GM12874 (cell line): Measurements from ENCODE around the gene ZC3H18.

Experiments used
- TF ChIP-seq, protein P1 (sequence below): IDR thresholded peaks from 2 replicates; pipeline ENCODE4 v1.5.1; 2011; ENCODE audit warnings: low read depth, mild to moderate bottlenecking, control low read depth, low read length, moderate library complexity; ENCODE audit not compliant: insufficient read depth

Gene ZC3H18

DNA sequence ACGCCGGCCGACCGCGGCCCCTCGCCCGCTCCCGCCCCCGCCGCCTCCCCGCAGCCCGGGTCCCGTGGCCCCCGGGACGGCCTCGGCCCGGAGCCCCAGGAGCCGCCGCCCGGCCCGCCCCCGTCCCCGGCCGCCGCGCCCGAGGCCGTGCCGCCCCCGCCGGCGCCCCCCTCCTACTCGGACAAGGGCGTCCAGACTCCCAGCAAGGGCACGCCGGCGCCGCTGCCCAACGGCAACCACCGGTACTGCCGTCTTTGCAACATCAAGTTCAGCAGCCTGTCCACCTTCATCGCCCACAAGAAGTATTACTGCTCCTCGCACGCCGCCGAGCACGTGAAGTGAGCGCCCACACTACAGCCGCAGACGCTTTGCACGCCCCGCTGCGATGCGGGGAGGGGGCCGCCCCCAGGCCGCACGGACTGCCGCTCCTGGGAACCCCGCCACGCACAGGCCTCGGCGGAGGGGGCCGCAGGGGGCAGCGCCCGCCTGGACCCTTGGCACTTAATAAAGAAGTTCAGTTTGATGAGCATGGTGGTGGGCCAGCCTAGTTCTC, 35.5 kb upstream of the ZC3H18 start:
- TF ChIP-seq, protein P1, sequence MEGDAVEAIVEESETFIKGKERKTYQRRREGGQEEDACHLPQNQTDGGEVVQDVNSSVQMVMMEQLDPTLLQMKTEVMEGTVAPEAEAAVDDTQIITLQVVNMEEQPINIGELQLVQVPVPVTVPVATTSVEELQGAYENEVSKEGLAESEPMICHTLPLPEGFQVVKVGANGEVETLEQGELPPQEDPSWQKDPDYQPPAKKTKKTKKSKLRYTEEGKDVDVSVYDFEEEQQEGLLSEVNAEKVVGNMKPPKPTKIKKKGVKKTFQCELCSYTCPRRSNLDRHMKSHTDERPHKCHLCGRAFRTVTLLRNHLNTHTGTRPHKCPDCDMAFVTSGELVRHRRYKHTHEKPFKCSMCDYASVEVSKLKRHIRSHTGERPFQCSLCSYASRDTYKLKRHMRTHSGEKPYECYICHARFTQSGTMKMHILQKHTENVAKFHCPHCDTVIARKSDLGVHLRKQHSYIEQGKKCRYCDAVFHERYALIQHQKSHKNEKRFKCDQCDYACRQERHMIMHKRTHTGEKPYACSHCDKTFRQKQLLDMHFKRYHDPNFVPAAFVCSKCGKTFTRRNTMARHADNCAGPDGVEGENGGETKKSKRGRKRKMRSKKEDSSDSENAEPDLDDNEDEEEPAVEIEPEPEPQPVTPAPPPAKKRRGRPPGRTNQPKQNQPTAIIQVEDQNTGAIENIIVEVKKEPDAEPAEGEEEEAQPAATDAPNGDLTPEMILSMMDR, result no peak

DNA sequence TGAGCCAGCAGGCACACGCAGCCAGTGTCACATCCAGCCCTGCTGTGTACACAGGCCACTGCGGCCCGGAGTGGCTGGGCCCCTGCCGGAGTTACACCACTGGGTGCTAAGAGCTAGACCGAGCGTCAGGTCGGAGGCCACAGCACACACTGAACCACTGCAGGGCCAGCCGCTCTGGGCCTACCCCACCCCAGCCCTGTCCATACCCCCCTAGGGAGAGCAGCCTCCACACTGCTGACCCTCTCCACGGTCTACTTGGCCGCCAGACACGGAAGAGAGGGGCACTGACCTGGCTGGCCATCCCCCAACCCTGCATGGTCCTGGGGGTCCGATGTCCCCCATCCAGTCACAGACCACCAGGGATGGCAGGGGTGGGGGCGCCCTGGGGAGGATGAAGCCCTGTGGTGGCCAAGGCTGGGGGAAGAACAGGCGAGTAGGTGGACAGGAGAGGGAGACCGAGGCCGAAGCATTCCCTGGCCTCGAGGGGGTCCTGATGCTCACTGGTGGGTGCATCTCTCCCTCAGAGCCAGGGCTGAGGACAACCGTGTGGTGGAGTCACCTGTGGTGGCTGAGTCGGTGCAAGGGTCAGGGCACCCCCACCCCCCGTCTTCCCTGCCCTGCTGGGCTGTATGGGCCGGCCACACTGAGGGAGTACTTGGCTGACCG, 34.9 kb upstream of the ZC3H18 start:
- TF ChIP-seq, protein P1, result no peak

DNA sequence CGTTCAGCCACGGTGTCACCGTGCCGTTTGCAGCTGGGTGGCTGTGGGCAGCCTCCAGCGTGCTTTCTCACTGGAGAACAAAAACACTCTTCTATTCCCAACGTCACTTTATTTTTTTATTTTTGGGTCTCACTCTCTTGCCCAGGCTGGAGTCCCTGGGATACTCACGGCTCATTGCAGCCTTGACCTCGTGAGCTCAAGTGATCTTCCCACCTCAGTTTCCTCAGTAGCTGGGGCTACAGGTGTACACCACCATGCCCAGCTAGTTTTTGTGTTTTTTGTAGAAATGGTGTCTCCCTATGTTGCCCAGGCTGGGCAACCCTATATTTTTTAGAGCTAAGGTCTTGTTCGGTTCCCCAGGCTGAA, 34.4 kb upstream of the ZC3H18 start:
- TF ChIP-seq, protein P1, result no peak

DNA sequence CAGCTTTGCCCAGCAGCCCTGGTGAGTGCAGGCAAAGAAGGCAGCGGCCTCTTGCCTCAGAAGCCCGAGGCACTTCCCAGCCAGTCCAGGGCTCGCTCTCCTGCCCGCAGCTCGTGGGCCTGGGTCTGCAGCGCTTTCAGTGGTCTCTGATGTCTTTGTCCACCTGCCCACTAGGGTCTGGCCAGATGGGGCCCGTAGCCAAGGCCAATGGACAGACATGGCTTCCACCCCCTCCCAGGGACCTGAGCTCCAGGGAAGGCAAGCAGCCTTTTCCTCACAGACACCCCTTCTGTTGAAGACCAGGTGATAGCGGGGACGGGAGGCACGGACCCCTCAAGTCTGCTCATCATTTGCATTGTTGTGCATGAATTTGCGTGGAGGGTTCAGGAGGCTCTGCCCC, 33.7 kb upstream of the ZC3H18 start:
- TF ChIP-seq, protein P1, result no peak

DNA sequence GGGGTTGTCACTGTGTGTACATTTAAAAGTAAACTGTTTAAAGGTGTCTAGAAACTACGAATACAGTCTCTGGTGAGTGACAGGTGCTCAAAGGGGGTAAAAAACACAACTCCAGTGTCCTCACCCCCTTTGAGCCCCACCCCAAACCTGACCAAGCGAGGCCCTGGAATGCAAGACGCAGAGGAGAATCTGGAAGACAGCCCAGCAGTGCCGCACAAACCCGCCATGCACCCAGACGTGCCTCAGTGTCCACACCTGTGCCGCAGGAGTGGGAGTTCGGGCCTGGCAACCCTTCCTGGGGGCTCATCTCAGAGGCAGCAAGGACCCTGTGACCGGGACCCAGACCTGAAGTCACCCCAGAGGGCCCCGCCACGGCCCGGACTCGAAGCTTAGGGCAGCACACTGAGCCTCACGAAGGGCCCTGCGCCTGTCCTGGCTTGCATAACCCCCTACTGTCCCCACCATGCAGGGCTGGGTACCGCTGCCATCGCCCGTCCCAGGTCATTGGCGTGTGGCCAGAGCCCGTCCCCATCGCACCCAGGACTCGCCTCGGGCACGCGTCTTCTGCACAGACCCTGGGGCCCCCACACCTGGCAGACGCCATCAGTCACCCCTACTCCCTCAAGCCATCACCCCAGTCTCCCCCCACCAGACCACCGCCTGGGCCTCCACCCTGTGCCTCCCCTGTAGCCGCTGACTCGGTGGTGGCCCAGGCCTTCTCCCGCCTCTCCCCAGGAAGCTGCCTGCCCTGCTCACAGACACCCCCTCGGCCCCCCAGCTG, 33.0 kb upstream of the ZC3H18 start:
- TF ChIP-seq, protein P1, result no peak

DNA sequence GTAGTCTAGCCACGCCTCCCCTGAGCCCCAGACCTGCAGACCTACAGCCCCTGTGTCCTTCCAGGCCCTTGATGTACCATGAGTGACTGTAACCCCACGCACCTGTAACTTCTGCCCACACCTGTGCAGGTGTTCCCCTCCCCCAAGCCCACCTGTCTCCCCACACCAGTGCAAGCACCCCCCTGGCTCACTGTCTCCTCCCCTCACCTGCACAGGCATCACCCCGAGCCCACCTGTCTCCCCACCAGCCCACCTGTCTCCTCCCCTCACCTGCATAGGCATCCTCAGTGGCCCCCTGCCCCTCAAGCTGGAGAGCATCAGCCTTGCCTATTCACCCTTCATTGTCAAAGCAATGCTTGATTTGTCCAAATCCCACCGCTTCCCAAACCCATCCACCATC, 32.3 kb upstream of the ZC3H18 start:
- TF ChIP-seq, protein P1, result no peak

DNA sequence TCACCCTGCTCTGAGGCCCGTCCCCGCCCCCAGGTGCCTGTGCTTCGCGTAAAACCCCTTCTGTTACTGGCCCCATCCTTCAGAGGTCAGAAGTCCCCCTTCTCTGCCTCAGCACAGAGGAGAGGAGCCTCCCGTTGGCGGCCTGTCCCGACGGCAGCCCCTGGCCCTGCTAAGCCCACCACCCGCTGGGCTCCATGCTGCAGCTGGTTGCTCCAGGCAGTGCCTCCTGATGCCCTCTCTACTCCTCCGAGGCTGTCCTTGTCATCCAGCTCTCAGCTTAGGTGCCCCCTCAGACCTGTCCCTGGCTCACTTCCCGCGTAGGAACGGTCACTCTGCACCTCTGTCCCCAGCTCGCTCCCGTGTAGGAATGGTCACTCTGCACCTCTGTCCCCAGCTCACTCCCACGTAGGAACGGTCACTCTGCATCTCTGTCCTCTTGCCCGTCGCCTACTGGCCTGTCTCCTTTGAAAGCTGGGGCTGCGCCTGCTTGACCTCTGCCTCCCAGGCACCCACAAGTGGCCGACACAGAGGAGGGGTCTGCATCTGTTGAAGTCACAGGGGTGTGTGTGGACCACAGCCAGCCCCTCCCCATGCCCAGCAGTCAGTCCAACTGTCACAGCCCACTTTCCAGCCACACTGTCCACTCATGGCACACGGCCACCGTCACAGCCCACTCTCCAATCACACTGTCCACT, 31.7 kb upstream of the ZC3H18 start:
- TF ChIP-seq, protein P1, result no peak
